ENCODE measurements around the gene CRTAC1. TPM values are rescaled to one million over a fixed set of nuclear protein-coding genes. Genes with fewer than 3 reads are reported as not detected.

Gene CRTAC1
- total and polyA plus RNA-seq, 9 of the 15 experiments (the other 6 are each of a cell fraction or from before 2014, with no cell fraction given): not detected

GRCh38 chr10:97882142-97883091, 148.0 kb downstream of the CRTAC1 start (continued):
- TF ChIP-seq CHD7 (IDR thresholded peaks at IDR 0.05; ENCODE audit: low read depth, low read length) (no peak), NCOA2 (IDR thresholded peaks at IDR 0.05; ENCODE audit: partially characterized antibody in 2 of 2) (no peak), SMAD2 (IDR thresholded peaks at IDR 0.05; ENCODE audit: low read depth, low read length) (no peak), MYC (IDR thresholded peaks at IDR 0.05; ENCODE audit: low read depth, low read length) (no peak), MYC (CRISPR knock-in tag; IDR thresholded peaks at IDR 0.05; ENCODE audit: borderline replicate concordance, low read depth) (no peak), ZNF696 (CRISPR knock-in tag; conservative IDR thresholded peaks at IDR 0.05) (no peak), ZNF224 (CRISPR knock-in tag; IDR thresholded peaks at IDR 0.05) (no peak), STAT5A (IDR thresholded peaks at IDR 0.05; ENCODE audit: borderline replicate concordance, low read length) (no peak), ETV6 (IDR thresholded peaks at IDR 0.05; ENCODE audit: borderline replicate concordance in 1 of 2, low read depth in 2 of 2, low read length in 1 of 2) (no peak), ETV6 (CRISPR knock-in tag; IDR thresholded peaks at IDR 0.05; ENCODE audit: borderline replicate concordance) (no peak), WHSC1 (IDR thresholded peaks at IDR 0.05; ENCODE audit: low read length) (no peak), ZNF274 (IDR thresholded peaks at IDR 0.05; ENCODE audit: borderline replicate concordance, low read depth, low read length) (no peak), ZBTB9 (CRISPR knock-in tag; IDR thresholded peaks at IDR 0.05) (no peak), ELF4 (CRISPR knock-in tag; IDR thresholded peaks at IDR 0.05) (no peak), EGR1 (conservative IDR thresholded peaks at IDR 0.05) (no peak)
